Upper lobe of left lung (tissue), 4 donors: ENCODE measurements around the gene TRDMT1.

Source experiments
- CTCF ChIP-seq, 6 experiments: fragments of 450-650 bp in 4 of 6; fragments of 200-600 bp in 2 of 6; sonication (generic) in 2 of 6; IDR thresholded peaks; one replicate each; pipeline ENCODE4 v1.5.1; 2016 to 2019; ENCODE audit warnings: antibody characterized with exemption in 6 of 6
- EP300 ChIP-seq, 4 donors: sonication (generic); formaldehyde crosslinking; IDR thresholded peaks; one replicate each; pipeline ENCODE4 v1.5.1; 2017; ENCODE audit warnings: antibody characterized with exemption in 4 of 4, control low read depth in 2 of 4
- POLR2A ChIP-seq, 4 donors: fragments of 450-650 bp; IDR thresholded peaks; one replicate each; pipeline ENCODE4 v1.5.1; 2016 to 2017; ENCODE audit warnings: antibody characterized with exemption in 4 of 4, mild to moderate bottlenecking in 2 of 4
- POLR2AphosphoS5 ChIP-seq, 2 donors: sonication (generic); formaldehyde crosslinking; IDR thresholded peaks; one replicate each; pipeline ENCODE4 v1.5.1; 2017; ENCODE audit warnings: antibody characterized with exemption in 2 of 2

- no peak for TF ChIP-seq CTCF (IDR thresholded peaks at IDR 0.05)
- no peak for TF ChIP-seq POLR2A (IDR thresholded peaks at IDR 0.05)
- no peak for TF ChIP-seq EP300 (IDR thresholded peaks at IDR 0.05)
- no peak for TF ChIP-seq POLR2AphosphoS5 (IDR thresholded peaks at IDR 0.05)
Measured at GRCh38 chr10:17147884-17148489, 53.5 kb downstream of the TRDMT1 start.
